Mesodermal cell (in vitro differentiated cells): Measurements from ENCODE around the gene ZNF654. TPM values are rescaled to one million over a fixed set of nuclear protein-coding genes. Genes with fewer than 3 reads are reported as not detected.
A peak's percentile ranks its signal among the peaks of the same experiment; 100 is the strongest.
"Not testable (repeated sequence)": the region's sequence is repeated elsewhere in the genome, so short reads cannot be mapped to it uniquely, and the experiment has no call there.

Experiments
- H3K27ac ChIP-seq: 2 replicates; pipeline ENCODE4 v1.7.0; 2013; ENCODE audit warnings: mild to moderate bottlenecking, low read depth, low read length, moderate library complexity; ENCODE audit not compliant: severe bottlenecking
- H3K36me3 ChIP-seq: 2 replicates; pipeline ENCODE4 v1.7.1; 2013; ENCODE audit warnings: mild to moderate bottlenecking, low read length, moderate library complexity; ENCODE audit not compliant: control insufficient read depth, insufficient read depth
- H3K4me1 ChIP-seq: one replicate; pipeline ENCODE4 v1.7.1; 2013; ENCODE audit warnings: mild to moderate bottlenecking, low read length; ENCODE audit not compliant: insufficient read depth, control insufficient read depth, poor library complexity, severe bottlenecking
- H3K4me3 ChIP-seq: 2 replicates; pipeline ENCODE4 v1.7.0; 2013; ENCODE audit warnings: low read length, control low read depth, mild to moderate bottlenecking; ENCODE audit not compliant: insufficient read depth, poor library complexity, severe bottlenecking; ENCODE audit errors: extremely low read depth
- H3K9me3 ChIP-seq: 2 replicates; pipeline ENCODE4 v1.7.1; 2013; ENCODE audit warnings: mild to moderate bottlenecking, low read length, moderate library complexity; ENCODE audit not compliant: control insufficient read depth
- WGBS, 2 experiments: methylation state at CpG; one replicate each; pipeline ENCODE4 v1.1.5; 2013; ENCODE audit warnings: missing lambda C conversion rate in 2 of 2; ENCODE audit not compliant: insufficient coverage in 2 of 2; 5-methylcytosine and 5-hydroxymethylcytosine counted together
- polyA plus RNA-seq, 2 experiments: library from polyadenylated mRNA; stranded (reverse); fragments of 50-300 nt; gene quantifications; one replicate each; pipeline ENCODE4 v1.2.3, GENCODE V29; 2013

Gene ZNF654
- 12.5 TPM for polyA plus RNA-seq (2013, experiment 1 of 2)
- polyA plus RNA-seq (2013, experiment 2 of 2): 13.4 TPM

- Histone ChIP-seq H3K27ac (peak within 1 kb of the TSS; percentile 93), H3K4me3 (peak within 1 kb of the TSS; percentile 91), H3K4me1 (peaks cover 6% of the 10 kb centered on the region), H3K36me3 (peaks cover 22% of the 10 kb centered on the region), H3K9me3 (no peaks in the 10 kb centered on the region)
- 0% methylated on average over 39 to 66 of the region's 76 CpGs for WGBS, 2 experiments
Observed at GRCh38 chr3:88058581-88059379, at the start of gene ZNF654, which contains the start of gene CGGBP1. TSS of gene ZNF654 (plus strand) at chr3:88059255. CDS start at chr3:88059320, 65 bp downstream. TSS of gene CGGBP1 (minus strand) at chr3:88059005. CDS start at chr3:88055976, 3,029 bp downstream.

DNA sequence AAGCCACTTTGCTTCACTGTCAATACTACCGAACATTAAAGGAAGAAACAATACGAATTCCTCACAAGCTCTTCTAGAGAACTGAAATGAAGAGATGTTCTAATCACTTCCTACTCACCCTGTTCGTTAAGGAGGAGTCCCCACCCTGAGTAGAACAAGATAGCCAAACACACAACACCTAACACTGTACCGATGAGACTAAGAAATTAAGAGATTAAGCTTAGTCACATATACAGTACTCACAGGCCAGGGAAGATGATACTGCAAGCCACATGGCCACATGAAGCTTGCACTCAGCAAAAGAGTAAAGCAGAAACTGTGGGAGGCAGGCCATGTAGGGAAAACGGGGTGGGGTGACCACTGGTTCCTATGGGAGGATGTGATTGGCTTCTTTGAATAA lies 48.2 kb upstream of the ZNF654 start:
- Histone ChIP-seq H3K36me3 (no peaks in the 10 kb centered on the region), H3K4me1 (no peaks in the 10 kb centered on the region), H3K9me3 (no peaks in the 10 kb centered on the region), H3K4me3 (no peak overlapping the region), H3K27ac (no peak overlapping the region)
- WGBS, 2 experiments: 96 to 100% methylated on average over 1 to 2 of the region's 5 CpGs

DNA sequence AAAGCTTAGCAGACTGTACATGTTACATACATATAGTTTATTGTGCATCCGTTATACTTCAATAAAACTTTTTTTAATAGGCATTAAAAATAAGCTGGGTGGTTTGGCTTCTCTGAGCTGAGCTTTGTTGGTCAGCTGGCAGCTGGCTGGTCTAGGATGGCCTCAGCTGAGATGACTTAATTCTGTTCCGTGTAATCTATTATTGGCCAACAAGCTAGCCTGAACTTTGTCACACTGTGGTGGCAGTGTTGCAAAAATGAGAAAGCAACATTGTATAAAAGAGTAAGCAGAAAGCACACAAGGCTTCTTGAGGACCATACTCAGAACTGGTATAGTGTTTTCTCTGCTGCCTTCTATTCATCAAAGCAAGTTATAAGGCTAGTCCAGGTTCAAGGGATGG lies 45.5 kb upstream of the ZNF654 start:
- 88 to 100% methylated on average over 1 of the region's 2 CpGs for WGBS, 2 experiments

DNA sequence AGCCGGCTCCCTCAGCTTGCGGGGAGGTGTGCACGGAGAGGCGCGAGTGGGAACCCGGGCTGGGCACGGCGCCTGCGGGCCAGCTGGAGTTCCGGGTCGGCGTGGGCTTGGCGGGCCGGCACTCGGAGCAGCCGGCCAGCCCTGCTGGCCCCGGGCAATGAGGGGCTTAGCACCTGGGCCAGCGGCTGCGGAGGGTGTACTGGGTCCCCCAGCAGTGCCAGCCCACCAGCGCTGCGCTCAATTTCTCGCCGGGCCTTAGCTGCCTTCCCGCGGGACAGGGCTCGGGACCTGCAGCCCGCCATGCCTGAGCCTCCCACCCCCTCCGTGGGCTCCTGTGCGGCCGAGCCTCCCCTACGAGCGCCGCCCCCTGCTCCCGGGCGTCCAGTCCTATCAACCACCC lies 43.4 kb upstream of the ZNF654 start:
- H3K4me3 ChIP-seq, H3K9me3 ChIP-seq, H3K36me3 ChIP-seq, H3K27ac ChIP-seq, H3K4me1 ChIP-seq: not testable (repeated sequence)
- WGBS, 2 experiments: 95 to 98% methylated on average over 17 to 22 of the region's 35 CpGs

More for the DNA sequence above, 45.5 kb upstream of the ZNF654 start:
- Histone ChIP-seq H3K27ac (no peak overlapping the region), H3K4me3 (no peak overlapping the region), H3K36me3 (no peaks in the 10 kb centered on the region), H3K9me3 (no peaks in the 10 kb centered on the region), H3K4me1 (no peaks in the 10 kb centered on the region)

GRCh38 chr3:88019024-88019423 lies 40.0 kb upstream of the ZNF654 start:
- Histone ChIP-seq H3K36me3 (no peaks in the 10 kb centered on the region), H3K27ac (no peak overlapping the region), H3K4me3 (no peak overlapping the region), H3K4me1 (no peaks in the 10 kb centered on the region), H3K9me3 (no peaks in the 10 kb centered on the region)
- no CpG with 5 or more reads among the region's 2 CpGs for WGBS, 2 experiments

GRCh38 chr3:88025001-88025552 lies 34.0 kb upstream of the ZNF654 start:
- H3K4me3 ChIP-seq: no peak overlapping the region
- no peak overlapping the region for H3K27ac ChIP-seq
- H3K36me3 ChIP-seq: no peaks in the 10 kb centered on the region
- H3K4me1 ChIP-seq: no peaks in the 10 kb centered on the region
- H3K9me3 ChIP-seq: no peaks in the 10 kb centered on the region
- WGBS, 2 experiments: 70 to 87% methylated on average over 3 of the region's 4 CpGs

- Histone ChIP-seq H3K4me1 (no peaks in the 10 kb centered on the region), H3K36me3 (no peaks in the 10 kb centered on the region), H3K4me3 (no peak overlapping the region), H3K9me3 (no peaks in the 10 kb centered on the region), H3K27ac (no peak overlapping the region)
- WGBS, 2 experiments: no CpG with 5 or more reads among the region's 2 CpGs
Observed at GRCh38 chr3:88028876-88029275, 30.2 kb upstream of the ZNF654 start.

GRCh38 chr3:88030210-88030609 lies 28.8 kb upstream of the ZNF654 start:
- no peak overlapping the region for H3K27ac ChIP-seq
- H3K9me3 ChIP-seq: no peaks in the 10 kb centered on the region
- no CpG with 5 or more reads among the region's 3 CpGs for WGBS, 2 experiments
- H3K4me3 ChIP-seq: no peak overlapping the region
- H3K4me1 ChIP-seq: no peaks in the 10 kb centered on the region
- no peaks in the 10 kb centered on the region for H3K36me3 ChIP-seq

- H3K4me1 ChIP-seq: no peaks in the 10 kb centered on the region
- no peak overlapping the region for H3K4me3 ChIP-seq
- H3K9me3 ChIP-seq: no peaks in the 10 kb centered on the region
- WGBS, 2 experiments: 88 to 100% methylated on average over 1 of the region's 1 CpG
- H3K36me3 ChIP-seq: no peaks in the 10 kb centered on the region
- no peak overlapping the region for H3K27ac ChIP-seq
Observed at GRCh38 chr3:88031642-88032077, 27.4 kb upstream of the ZNF654 start.

DNA sequence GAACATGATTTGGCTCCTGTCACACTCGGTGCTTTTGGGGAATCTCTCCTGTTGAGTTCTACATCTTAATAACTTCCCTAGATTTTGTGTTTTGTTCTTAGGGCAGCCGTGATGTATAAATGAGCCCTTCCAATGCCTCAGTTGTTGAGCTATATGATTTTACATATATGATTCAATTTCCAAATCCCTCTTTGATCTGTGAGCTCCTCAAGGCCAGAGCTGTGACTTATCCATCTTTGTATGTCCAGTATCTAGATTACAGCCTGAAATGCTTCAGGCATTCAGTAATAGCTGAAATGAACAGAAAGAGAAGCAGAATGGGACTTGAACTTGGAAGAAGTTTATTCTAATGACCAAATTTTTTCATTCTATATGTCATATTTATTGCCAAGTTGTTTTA lies 26.8 kb upstream of the ZNF654 start:
- H3K27ac ChIP-seq: no peak overlapping the region
- no peaks in the 10 kb centered on the region for H3K4me1 ChIP-seq
- H3K4me3 ChIP-seq: no peak overlapping the region
- H3K9me3 ChIP-seq: no peaks in the 10 kb centered on the region
- H3K36me3 ChIP-seq: no peaks in the 10 kb centered on the region
- WGBS, 2 experiments: 80% methylated on average over 1 of the region's 2 CpGs; no CpG with 5 or more reads in 1 of the 2 experiments

GRCh38 chr3:88033079-88033478 lies 26.0 kb upstream of the ZNF654 start:
- Histone ChIP-seq H3K9me3 (no peaks in the 10 kb centered on the region), H3K4me3 (no peak overlapping the region), H3K27ac (no peak overlapping the region), H3K36me3 (no peaks in the 10 kb centered on the region), H3K4me1 (no peaks in the 10 kb centered on the region)
- no CpG with 5 or more reads among the region's 2 CpGs for whole genome bisulfite sequencing, 2 experiments
